Activated CD4-positive, CD25-positive, alpha-beta regulatory T cell (primary cell): ENCODE data around the gene RASGRF2.

Experiments
- DNase-seq, 4 experiments: peaks; one replicate each; lab custom pipeline; 2025; lab: John Stamatoyannopoulos, UW

Gene RASGRF2

GRCh38 chr5:81208904-81209303 lies 248.7 kb downstream of the RASGRF2 start:
- no peak for DNase-seq

- no peak for DNase-seq
Measured at GRCh38 chr5:81209386-81209785, 249.2 kb downstream of the RASGRF2 start.

DNA sequence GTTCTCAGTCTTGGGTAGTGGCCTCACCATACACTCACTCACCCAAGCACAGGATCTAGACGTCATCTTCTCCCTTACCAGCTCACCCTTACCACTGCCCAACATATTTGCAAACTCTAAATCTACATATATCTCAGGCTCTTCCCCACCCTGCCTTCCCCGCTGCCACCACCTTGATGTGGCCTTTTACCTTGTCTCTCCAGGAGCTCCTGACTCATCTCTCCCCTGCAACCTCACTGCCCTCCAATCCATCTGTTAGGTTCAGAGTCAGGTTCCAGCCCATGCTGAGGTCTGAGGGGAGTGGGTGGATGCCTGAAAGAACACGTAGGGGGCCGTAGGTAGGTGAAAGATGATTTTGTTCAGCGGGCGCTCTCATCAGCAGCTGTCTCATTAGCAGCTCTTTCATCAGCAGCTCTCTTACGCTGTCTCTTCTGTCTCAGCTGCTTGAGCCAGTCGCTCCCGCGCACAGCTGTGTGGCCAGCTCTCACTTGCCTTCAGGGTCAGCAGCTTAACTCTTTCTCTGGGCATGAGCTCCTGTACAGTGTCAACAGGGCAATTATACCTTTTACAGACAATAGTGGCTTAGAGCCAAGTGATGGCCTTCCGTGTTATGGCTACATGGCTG lies 249.8 kb downstream of the RASGRF2 start:
- no peak for DNase-seq

DNA sequence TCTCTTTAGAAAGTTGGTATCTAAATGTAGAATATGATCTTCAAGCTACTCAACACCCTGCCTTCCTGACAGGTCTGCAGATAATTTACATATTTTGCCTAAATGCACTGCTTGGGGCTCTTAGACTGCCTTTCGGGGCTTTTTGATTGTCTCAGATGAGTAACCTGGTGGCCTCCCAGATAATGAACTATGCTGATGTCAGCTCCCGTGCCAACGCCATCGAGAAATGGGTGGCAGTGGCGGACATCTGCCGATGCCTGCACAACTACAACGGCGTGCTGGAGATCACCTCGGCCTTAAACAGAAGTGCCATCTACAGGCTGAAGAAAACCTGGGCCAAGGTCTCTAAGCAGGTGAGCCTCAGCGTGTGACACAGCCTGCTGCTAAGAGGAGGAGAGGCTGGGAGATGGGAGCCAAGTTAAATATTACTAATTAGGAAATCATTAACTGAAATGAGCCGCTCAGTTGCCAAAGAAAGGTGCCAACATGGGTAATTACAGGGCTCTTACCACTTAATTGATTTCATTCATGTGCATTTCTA lies 252.1 kb downstream of the RASGRF2 start:
- no peak for DNase-seq

- DNase-seq: no peak
Measured at GRCh38 chr5:81213070-81213469, 252.9 kb downstream of the RASGRF2 start.

DNA sequence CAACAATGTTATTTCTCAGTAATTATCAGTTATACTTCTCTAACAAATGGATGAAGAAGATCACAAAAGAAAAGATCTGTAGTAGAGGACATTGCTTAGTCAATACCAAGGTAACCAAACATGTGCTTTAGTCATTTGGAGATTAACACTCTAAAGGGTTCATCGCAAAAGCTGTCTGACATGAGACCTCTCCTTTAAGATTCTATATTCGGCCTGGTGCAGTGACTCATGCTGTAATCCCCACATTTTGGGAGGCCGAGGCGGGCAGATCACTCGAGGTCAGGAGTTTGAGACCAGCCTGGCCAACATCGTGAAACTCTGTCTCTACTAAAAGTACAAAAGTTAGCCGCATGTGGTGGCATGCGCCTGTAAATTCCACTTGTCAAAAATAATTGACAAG lies 254.7 kb downstream of the RASGRF2 start:
- no peak for DNase-seq

GRCh38 chr5:81216152-81216551 lies 256.0 kb downstream of the RASGRF2 start:
- no peak for DNase-seq

DNA sequence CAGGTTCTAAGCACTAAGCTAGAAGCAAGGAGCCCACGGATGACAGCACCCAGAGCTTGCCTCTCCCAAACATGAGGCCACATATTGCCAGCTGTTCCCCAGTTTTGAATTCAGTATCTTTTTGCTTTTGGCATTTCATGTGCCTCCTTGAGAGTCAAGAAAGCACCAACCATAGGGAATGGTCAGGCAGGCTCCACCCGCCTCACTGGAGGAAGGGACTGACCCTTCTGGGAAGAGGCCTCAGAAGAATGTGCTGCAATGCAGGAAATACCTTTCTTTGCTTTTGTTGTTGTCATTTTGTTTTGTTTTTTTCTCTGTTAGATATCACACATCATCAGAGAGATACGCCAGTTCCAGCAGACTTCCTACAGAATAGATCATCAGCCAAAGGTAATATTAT lies 259.2 kb downstream of the RASGRF2 start:
- no peak for DNase-seq

DNA sequence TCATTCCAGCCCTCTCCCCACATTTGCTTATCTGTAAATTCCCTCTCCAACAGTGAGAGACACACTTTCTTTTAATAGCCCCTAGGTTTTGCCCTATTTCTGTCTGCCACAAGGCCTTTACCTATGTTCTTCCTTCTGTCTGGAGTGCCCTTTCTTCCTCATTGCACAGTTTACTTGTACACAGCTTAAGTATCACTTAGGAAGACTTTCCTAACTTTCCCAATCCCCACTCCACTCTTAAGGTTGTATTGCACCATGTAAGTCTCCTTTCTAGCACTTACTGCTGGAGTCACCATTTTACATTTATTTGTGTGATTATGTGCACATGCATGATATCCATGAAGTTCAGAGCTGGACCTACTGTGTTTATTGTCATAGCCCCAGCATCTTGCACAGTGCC lies 262.1 kb downstream of the RASGRF2 start:
- no peak for DNase-seq

DNA sequence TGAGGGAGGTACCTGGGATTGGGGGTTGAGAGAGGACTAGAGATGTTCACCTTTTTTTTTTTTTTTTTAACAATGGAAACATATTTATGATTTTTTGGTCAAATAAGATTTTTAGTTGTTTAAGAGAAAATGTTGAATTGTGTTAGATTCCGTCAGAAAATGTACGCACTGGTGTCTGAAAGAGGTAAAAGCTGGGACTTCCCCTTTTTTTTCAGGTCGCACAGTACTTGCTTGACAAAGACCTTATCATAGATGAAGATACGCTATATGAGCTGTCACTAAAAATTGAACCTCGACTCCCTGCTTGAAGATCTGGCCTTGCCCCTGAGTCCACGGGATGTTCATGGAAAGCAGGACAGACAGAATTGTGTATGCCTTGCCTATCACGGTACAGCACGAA lies 265.3 kb downstream of the RASGRF2 start:
- DNase-seq: no peak

- DNase-seq: no peak
Measured at GRCh38 chr5:81226286-81226685, 266.1 kb downstream of the RASGRF2 start.

DNA sequence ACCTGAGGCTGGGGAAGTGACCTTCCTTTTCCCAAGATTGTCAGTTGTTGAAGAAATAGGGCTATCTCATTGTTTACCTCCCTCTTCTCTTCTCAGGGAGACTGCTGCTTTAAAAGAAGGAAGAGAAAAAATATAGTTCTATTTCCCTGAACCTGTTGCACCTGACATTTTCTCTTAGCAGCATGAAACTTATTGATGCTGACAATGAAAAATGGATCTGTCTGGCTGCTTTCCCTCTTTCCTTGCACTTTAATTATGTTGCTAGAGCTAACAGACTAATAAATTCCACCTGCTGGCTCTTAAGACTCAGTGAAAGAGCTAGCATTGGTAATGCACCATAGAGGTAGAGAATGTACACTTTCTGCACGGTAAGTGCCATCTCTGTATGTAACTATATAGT lies 266.8 kb downstream of the RASGRF2 start:
- no peak for DNase-seq

- no peak for DNase-seq
Measured at GRCh38 chr5:81228084-81228483, 267.9 kb downstream of the RASGRF2 start.

- no peak for DNase-seq
Measured at GRCh38 chr5:81230416-81230815, 270.3 kb downstream of the RASGRF2 start.

DNA sequence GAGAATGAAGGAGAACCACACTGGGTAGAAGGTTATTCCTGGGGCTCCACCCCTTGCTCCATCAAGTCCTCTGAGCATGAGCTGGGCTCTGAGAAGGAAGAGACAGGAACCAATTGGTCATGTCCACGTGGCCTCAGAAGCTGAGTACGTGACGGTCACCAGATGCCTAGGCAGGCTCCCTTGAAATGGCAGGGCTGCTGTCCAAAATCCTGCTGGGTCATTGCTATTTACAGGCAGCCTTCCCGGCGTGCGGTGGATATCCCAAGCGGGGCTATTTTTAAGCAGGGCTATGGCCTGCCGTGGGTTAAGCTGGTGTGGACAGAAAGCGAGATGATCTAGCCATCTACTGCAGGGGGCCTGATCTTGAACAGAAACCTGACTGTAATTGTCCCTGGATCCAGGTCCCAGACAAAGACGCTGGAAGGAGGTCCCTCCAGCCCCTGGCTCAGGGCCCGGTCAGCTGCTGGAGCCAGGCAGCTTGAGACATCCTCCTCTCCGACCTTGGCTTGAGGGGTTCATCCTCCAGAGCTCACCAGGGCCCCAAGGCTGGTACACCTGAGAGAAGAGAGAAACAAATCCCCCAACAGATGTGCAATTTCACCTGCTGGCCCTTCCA lies 272.4 kb downstream of the RASGRF2 start:
- DNase-seq: no peak

GRCh38 chr5:81233080-81233634 lies 273.0 kb downstream of the RASGRF2 start, which contains the start of gene CKMT2:
TSS of gene CKMT2 (plus strand) at chr5:81233322. CDS start at chr5:81251133, 17,811 bp downstream.
- no peak for DNase-seq

DNA sequence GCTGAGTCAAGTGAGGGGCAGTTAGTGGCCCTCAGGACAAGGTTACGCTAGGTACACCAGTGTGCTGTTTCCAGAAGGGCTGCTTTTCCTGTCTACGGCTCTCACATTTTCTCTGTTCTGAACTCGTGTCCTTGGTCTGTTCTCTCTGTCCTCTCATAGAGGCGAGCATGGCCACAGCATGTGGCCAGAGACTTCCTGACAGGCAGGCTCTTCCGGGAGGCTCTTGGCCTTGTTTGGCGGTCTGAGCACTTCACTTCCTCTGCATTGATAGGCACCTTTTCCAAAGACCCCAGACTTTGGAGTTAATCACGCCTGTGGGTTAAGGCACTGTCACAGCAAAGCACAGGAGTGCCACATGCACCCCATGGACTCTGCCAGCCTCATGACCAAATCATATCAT lies 274.1 kb downstream of the RASGRF2 start:
- no peak for DNase-seq

DNA sequence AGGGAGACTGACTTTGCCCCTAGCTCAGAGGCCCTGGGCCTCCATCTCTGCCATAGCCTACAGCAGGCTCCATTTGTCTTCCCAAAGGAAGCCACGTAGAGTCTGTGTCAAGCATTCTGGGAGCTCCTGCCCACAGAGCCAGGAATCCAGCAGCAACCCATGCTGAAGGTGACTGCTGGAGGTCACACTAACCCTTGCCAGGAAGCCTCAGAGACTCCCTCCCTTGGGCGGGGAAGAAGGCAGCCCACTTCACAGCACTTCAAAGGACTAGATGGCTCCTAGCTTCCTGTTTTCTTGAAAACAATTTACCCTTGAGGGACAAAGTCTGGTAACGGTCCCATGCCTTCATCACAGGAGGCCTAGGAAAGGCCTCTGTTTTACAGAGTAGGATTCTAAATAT lies 274.6 kb downstream of the RASGRF2 start:
- DNase-seq: no peak

DNA sequence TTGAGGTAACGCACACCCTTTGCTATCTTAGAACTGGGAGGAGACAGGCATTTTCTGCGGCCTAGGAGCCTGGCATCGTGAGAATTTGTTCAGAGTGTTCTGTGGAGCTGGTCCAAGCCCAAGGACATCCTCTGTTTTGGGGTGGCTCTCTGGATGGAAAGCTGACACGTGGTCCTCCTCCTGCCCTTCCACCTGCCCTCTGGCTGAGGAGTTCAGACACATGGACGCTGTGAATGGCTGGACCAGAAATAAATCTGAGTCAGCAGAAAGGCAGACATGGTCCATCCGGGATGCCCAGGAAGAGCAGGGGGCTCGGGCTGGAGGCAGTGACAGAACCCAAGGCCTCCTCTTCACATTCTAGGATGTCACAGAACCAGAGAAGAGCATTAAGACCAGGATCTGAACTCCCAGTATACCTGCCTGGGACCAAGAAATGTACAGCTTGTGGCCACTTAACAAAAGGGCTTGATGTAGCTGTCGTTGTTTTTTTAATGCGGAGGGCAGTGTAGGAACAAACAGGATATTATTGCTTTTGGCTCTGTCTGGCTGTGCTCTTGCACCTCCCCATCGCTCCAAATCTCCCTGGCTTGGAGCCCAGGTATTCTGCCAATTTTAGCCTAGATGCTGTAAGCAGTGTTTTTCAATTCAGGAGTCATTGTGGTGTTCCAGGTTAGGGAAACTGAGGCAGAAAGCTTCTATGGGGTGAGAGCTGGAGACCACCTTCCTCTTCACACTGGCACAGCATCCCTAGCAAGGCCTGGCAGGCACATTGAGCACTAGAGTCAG lies 275.3 kb downstream of the RASGRF2 start:
- no peak for DNase-seq

DNA sequence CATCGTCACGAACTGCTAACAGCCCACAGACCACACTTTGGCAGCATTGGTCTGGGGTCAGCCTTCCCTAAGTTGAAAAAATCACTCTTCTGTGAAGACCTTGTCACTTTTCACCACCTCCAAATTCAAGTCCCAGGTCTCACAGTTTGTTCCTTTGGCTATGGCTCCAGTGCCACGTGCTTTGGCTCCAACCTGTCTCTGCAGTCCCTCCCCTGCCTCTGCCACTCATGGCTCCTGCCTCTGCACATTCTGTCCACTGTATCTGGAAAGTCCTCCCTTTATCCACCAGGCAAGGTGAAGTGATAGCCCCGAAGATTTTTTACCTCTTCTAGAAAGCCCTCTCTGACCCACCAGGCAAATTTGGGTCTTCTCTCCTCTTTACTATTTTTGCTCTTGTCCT lies 278.3 kb downstream of the RASGRF2 start:
- DNase-seq: no peak

- DNase-seq: no peak
Measured at GRCh38 chr5:81239613-81240012, 279.4 kb downstream of the RASGRF2 start.

DNA sequence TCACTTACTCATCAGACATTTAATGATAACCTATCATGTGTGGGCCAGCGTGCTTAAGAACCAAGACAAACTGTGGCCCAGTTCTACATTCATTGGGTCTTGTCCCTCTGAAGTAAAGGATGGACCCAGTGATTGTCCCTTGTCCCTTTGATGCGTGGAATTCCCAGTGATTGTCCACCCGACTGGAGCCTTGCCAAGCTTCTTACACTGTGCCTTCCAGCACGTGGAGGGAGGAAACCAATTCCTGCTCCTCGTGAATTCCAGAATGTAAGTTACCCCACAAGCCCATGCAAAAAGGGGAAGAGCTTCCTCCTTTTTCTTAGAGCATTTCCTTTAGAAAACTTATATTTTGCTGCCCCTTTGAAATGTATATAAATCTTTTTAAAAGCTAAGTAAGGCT lies 280.8 kb downstream of the RASGRF2 start:
- no peak for DNase-seq
